Epithelial cell of umbilical artery (primary cell): ENCODE measurements around the gene TMEM72. TPM values are rescaled to one million over a fixed set of nuclear protein-coding genes. Genes with fewer than 3 reads are reported as not detected.

ENCODE experiments used
- total RNA-seq: library from RNA; depleted of rRNA; stranded (reverse); fragments of >200 nt; gene quantifications from 2 replicates; pipeline ENCODE4 v1.2.3, GENCODE V29; 2014

The TMEM72 gene
- not detected in 2 replicates for total RNA-seq

DNA sequence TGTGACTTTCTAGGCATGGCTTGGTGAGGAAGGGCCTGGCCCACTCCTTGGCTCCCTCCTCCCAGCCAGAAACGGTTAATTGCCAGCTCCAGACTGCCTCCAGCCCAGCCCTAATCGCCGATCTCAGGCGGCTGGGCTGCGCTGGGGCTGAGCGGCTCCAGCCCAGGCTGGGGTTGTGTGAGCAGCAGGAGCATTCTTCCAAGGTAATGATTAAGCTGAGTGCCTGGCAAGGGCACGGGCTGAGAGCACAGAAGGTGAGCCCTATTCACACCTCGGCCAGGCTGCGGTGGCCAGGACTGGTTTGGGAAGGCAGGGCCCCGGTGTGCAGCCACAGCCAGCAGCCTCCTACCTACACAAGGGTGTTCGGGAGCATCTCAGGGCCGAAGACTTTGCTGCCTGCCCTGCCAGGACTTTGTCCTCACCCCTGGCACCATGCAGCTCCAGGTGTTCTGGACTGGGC is at the start of gene TMEM72:
Gene TMEM72, plus strand, starts transcription at position 257 of the 460 bp plus-strand sequence. Its CDS starts 176 bp downstream, at position 433.

DNA sequence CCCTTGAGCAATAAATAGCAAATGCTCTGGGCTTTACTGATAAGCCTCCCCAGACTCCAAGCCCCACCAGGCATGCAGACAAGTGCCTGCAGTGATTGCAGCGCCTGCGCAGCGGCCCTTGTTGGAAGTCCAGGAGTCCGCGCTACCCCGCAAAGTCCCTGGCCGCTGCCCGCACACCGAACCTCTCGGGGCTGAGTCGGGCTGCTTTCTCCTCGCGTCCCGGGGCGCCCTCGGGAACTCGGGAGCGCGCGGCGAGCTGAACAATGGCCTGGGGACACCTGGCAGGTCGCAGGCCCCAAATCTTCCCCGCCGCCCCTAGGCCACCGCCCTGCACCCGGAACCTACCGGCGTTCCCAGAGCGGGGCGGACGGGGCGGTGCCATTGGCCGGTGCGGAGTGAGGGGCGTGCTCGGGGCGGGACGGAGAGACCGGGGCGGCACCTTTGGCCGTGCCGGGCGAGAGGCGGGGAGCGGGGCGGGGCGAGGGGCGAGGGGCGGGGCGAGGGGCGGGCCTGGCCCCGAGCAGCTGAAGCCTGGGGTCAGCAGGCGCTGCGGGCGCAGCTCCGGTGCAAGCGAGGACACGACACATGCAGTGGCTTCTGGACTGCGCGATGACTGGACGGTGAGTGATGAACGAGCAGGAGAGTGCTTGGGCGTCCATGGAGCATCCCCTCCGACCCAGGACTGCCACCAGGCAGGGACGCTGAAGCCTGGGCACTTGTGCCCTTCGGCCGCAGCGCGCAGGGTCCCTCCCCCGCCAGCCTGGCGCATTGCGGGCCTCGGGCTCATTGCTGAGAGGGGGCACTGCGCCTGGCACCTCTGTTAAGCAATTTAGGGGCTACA is 48.3 kb downstream of the TMEM72 start, which contains the start of gene RASSF4:
Gene RASSF4, plus strand, starts transcription at position 556 of the 841 bp plus-strand sequence. CDS start 10,401 bp downstream, outside the sequence.

DNA sequence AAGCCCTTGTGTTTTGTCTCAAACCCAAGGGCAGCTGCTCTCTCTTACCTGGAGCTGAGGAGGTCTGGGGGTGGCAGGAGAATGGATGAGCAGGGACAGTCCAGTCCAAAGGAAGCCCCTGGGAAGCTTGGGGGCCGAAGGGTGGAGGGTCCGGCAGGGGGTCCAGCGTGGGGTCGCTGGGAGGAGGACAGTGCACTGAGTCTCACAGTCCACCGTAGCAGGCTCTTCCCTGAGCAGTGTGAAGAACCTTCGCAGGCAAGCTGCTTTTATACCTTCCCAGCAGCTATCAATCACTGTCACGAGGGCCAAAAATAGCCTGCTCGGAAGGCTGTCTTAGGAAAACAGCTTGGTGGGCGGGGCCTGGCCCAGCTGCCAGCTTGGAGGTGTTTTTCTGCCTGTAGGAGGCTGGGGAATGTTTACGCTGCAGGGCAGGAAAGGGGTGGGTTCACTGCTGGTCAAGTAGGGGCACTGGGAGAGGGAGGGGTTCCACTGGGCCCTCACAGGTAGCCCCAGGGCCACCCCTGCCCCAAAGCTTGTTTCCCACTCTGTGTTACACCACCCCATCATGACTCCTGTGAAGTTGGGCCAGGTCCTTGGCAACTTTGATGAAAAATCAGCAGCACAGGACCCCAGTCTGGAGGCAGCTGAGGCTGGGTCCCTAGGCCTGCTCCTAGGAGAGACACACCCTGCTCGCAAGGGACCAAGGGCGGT is 67.6 kb downstream of the TMEM72 start, which contains the start of gene DEPP1:
Gene DEPP1, minus strand, starts transcription at position 240 of the 711 bp plus-strand sequence. CDS start 779 bp downstream, outside the sequence.

Other genes starting within 250 kb of the TMEM72 start
- 4.5 and 6.1 TPM in 2 replicates for gene RASSF4, start 48.5 kb downstream of the TMEM72 start, total RNA-seq
- 191 and 220 TPM in 2 replicates for gene DEPP1, start 67.5 kb downstream of the TMEM72 start, total RNA-seq
- 40.0 and 54.3 TPM in 2 replicates for gene ZNF22, start 89.6 kb downstream of the TMEM72 start, total RNA-seq